Measurements from ENCODE around the gene ANO1.

DNA sequence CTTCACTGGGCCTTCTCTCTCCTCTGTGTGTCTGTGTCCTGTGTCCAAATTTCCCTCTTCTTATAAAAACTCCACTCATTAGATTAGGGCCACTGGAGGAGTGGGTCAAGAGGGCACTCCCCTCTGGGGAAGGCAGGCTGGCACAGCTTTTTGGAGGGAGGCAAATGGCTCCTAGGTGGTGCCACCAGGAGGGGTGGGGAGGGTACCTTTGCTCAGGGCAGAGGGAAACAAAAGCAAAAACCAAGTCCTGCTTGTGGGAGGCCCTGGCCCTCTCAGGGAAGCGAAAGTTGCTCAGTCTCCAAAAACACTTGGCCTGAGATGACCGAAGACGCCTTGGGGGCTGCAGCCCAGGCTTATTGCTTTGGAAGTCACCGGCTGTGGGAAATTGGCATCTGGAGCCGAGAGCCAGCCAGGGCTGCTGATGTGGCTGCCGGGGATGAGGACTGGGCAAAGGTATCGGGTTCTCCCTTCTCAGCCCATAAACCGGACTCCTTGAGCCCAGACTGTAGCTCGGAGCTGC lies 48.2 kb upstream of the ANO1 start:
- TF ChIP-seq, protein P1, sequence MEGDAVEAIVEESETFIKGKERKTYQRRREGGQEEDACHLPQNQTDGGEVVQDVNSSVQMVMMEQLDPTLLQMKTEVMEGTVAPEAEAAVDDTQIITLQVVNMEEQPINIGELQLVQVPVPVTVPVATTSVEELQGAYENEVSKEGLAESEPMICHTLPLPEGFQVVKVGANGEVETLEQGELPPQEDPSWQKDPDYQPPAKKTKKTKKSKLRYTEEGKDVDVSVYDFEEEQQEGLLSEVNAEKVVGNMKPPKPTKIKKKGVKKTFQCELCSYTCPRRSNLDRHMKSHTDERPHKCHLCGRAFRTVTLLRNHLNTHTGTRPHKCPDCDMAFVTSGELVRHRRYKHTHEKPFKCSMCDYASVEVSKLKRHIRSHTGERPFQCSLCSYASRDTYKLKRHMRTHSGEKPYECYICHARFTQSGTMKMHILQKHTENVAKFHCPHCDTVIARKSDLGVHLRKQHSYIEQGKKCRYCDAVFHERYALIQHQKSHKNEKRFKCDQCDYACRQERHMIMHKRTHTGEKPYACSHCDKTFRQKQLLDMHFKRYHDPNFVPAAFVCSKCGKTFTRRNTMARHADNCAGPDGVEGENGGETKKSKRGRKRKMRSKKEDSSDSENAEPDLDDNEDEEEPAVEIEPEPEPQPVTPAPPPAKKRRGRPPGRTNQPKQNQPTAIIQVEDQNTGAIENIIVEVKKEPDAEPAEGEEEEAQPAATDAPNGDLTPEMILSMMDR (IDR thresholded peaks at IDR 0.05): no peak
- no peak for TF ChIP-seq POLR2A (IDR thresholded peaks at IDR 0.05)

Data from breast epithelium (tissue), 3 donors.